Thyroid gland (tissue), 4 donors: ENCODE results near the gene DAND5. TPM values are rescaled to one million over a fixed set of nuclear protein-coding genes. Genes with fewer than 3 reads are reported as not detected.
A peak's percentile ranks its signal among the peaks of the same experiment; 100 is the strongest.

Experiments used
- DNase-seq, 2 donors: peaks; one replicate each; pipeline ENCODE4 v3.0.0-alpha.2; 2019
- H3K27ac ChIP-seq, 3 donors: fragments of 200-600 bp; sonication (generic); 1 replicate in 2 of 3; 2 replicates in 1 of 3; pipeline ENCODE4 v1.5.1; 2016 to 2019; ENCODE audit warnings: mild to moderate bottlenecking in 1 of 3, moderate library complexity in 1 of 3
- H3K27me3 ChIP-seq: fragments of 200-600 bp; sonication (generic); one replicate; pipeline ENCODE4 v1.5.1; 2019
- H3K36me3 ChIP-seq, 2 donors: fragments of 200-600 bp; sonication (generic); one replicate each; pipeline ENCODE4 v1.5.1; 2016 to 2019
- H3K4me1 ChIP-seq, 2 donors: fragments of 200-600 bp; sonication (generic); one replicate each; pipeline ENCODE4 v1.5.1; 2017 to 2019
- H3K4me3 ChIP-seq, 3 donors: fragments of 200-600 bp; sonication (generic); replicated peaks in 1 of 3; 1 replicate in 2 of 3; 2 replicates in 1 of 3; pipeline ENCODE4 v1.5.1; 2016; ENCODE audit warnings: mild to moderate bottlenecking in 1 of 3
- H3K9me3 ChIP-seq: fragments of 200-600 bp; sonication (generic); one replicate; pipeline ENCODE4 v1.5.1; 2017
- POLR2A ChIP-seq, 2 donors: fragments of 450-650 bp; IDR thresholded peaks; one replicate each; pipeline ENCODE4 v1.6.1; 2017; ENCODE audit warnings: antibody characterized with exemption in 2 of 2, mild to moderate bottlenecking in 2 of 2, moderate library complexity in 1 of 2
- WGBS, 2 donors: methylation state at CpG; one replicate each; pipeline ENCODE4 v1.1.5; 2017; 5-methylcytosine and 5-hydroxymethylcytosine counted together
- intact Hi-C: fragments of 100-400 bp; cut with DNase I; formaldehyde crosslinking; loops from one replicate; pipeline ENCODE4 v1.15.1; 2023
- total RNA-seq, 4 donors: library from RNA; depleted of rRNA; stranded (reverse); fragments of >200 nt; gene quantifications; one replicate each; pipeline ENCODE4 v1.2.3, GENCODE V29; 2016
- TF ChIP-seq, protein P1 (sequence below), 6 experiments: fragments of 200-600 bp in 3 of 6; fragments of 450-650 bp in 3 of 6; sonication (generic) in 3 of 6; IDR thresholded peaks; one replicate each; pipeline ENCODE4 v1.5.1; 2016 to 2019; ENCODE audit warnings: antibody characterized with exemption in 6 of 6, mild to moderate bottlenecking in 2 of 6, inconsistent platforms in 1 of 6, moderate library complexity in 1 of 6

The DAND5 gene
- total RNA-seq, 4 donors from 2014 or later, result 0.40 to 0.45 TPM; not detected in 2

DNA sequence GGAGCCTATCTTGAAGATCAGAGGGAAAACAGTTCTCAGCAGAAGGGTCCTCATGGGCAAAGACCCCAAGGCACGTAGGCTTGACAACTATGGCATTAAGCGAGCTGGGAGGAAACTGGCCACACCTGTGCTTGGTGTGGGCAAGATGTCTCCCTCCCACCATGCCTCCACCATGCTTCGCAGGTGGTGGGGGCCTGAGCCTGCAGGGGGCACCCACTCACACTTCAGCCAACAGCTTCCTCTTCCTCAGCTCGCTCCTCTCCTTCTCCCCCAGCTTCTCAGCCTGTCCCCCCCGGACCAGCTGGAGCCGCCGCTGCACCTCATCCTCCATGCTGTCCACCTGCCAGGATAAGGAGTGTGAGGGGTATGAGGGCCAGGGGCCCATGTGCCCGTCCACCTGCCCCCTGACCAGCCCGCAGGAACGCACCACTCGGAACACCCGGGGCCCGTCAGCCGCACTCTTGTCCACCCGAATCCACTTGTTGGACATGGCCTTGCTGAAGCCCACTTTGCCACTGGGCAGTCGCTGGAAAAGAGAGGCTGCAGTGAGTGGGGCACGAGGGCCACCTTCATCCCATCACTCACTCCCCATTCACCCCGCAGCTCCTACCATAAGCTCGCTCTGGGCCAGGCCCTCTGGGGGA, 39.3 kb upstream of the DAND5 start:
- Histone ChIP-seq H3K27me3 (no peaks in the 10 kb centered on the region), H3K27ac (no peak overlapping the region), H3K4me3 (no peak overlapping the region), H3K4me1 (peaks cover 4 to 10% of the 10 kb centered on the region in 2 donors), H3K36me3 (peaks cover 42 to 44% of the 10 kb centered on the region in 2 donors), H3K9me3 (no peaks in the 10 kb centered on the region)
- DNase-seq, result no peak
- intact Hi-C loops, result loop anchor here (10.0 kb wide), 1 partner anchor 45 kb away; the partner anchor contains the start of genes DNASE2 and KLF1
- 95% methylated on average over 19 of the region's 19 CpGs for WGBS, 2 donors
- TF ChIP-seq, protein P1, sequence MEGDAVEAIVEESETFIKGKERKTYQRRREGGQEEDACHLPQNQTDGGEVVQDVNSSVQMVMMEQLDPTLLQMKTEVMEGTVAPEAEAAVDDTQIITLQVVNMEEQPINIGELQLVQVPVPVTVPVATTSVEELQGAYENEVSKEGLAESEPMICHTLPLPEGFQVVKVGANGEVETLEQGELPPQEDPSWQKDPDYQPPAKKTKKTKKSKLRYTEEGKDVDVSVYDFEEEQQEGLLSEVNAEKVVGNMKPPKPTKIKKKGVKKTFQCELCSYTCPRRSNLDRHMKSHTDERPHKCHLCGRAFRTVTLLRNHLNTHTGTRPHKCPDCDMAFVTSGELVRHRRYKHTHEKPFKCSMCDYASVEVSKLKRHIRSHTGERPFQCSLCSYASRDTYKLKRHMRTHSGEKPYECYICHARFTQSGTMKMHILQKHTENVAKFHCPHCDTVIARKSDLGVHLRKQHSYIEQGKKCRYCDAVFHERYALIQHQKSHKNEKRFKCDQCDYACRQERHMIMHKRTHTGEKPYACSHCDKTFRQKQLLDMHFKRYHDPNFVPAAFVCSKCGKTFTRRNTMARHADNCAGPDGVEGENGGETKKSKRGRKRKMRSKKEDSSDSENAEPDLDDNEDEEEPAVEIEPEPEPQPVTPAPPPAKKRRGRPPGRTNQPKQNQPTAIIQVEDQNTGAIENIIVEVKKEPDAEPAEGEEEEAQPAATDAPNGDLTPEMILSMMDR (IDR thresholded peaks at IDR 0.05), result no peak
- TF ChIP-seq POLR2A (IDR thresholded peaks at IDR 0.05), result no peak

DNA sequence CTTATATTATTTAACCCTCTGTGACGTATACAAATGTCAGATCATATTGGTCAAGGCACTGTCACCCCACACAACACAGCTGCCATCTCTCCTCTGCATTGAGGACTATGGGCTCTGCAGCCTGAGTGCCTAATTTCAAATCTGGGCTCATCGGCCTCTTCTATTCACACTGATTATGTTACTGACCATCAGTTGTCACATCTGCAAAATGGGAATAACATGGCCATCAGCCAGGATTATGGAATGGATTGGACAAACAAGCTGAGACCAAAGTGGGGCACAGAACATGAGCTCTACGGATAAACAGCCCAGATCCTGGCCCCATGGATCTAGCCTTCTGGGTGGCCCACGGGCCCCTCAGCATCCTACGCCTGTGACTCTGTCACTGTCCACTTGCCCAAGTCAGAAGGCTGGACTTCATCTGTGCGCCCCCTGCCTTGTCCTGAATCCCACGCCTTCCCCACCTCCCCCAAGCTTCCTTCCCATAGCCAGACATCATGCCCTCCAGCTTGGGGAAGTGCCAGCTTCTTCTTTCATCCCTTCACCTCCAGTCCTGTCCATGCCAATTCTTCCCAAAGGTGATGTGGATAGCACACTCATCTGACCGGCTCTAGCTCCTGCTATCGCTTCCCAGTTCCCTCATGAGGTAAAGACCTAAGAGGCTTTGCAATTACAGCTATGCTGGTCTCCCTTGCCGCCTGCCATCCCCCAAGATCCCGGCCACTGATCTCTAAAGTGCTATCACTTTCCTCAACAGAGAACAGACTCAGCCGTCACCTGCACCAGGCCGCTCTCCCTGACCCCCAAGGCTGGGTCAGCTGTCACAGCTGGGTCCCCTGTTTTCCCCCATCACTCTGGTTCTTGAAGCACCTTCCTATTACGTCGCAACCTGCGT, 36.7 kb upstream of the DAND5 start:
- TF ChIP-seq, protein P1 (IDR thresholded peaks at IDR 0.05), result no peak
- TF ChIP-seq POLR2A (IDR thresholded peaks at IDR 0.05), result no peak
- intact Hi-C loops, result loop anchor here (10.0 kb wide), 1 partner anchor 48 kb away; the partner anchor contains the start of genes DNASE2 and KLF1
- 30 to 32% methylated on average over 16 of the region's 16 CpGs for WGBS, 2 donors
- DNase-seq, result no peak
- Histone ChIP-seq H3K9me3 (no peaks in the 10 kb centered on the region), H3K36me3 (peaks cover 19 to 23% of the 10 kb centered on the region in 2 donors), H3K4me1 (peaks cover 9 to 14% of the 10 kb centered on the region in 2 donors), H3K27me3 (no peaks in the 10 kb centered on the region), H3K4me3 (peak overlapping the region; percentile 34 to 92 (median 65)), H3K27ac (peak overlapping the region in 2 of 3 donors; percentile 59 to 78)

DNA sequence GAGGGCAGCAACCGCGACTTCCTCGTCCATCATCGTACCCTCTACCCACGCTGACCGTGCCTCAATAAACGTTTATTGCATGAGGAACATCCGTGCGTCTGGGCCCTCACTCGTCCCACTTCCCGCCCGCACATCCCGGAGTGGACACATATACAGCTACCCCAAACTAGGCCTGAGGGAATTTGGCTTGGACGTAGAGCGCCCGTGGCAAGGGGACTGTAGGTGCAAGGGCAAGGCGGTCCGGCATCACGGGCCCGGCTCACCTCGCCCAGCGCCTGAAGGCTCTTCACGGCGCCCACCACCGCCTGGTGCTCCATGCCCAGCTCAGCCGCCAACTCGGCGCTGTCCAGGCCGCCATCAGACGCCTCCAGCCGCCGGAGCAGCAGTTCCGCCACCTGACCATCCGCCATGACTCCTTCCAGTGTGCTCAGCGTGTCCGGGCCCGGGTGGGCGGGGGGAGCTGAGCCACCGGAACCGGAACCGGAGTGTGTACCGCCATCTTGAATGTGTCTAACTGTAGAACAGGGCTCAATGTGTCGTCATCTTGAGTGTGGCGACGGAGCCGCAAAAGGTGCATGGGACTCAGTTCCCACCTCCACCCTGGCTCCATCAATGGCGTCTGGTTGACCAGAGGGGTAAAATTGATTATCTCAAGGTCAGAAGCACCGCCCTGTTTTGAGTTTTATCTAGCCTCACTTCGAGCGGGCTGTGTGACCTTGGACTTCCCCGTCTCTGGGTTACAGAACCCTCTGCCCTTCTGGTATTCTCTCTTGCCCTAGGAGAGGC, 35.9 kb upstream of the DAND5 start, which contains the start of gene FARSA:
Gene FARSA, minus strand, starts transcription at position 425 of the 786 bp plus-strand sequence. Its CDS starts 15 bp downstream, at position 410.
- H3K36me3 ChIP-seq, result peaks cover 13 to 17% of the 10 kb centered on the region in 2 donors
- peak within 1 kb of the TSS; percentile 34 to 92 (median 65) for H3K4me3 ChIP-seq
- no peaks in the 10 kb centered on the region for H3K27me3 ChIP-seq
- TF ChIP-seq, protein P1 (IDR thresholded peaks at IDR 0.05), result no peak
- TF ChIP-seq POLR2A (IDR thresholded peaks at IDR 0.05), result peak in 1 of 2 donors; percentile 75
- H3K27ac ChIP-seq, result peak within 1 kb of the TSS; percentile 56 to 78 (median 59)
- WGBS, 2 donors, result 3 to 14% methylated on average over 17 to 26 of the region's 51 CpGs
- intact Hi-C loops, result loop anchor here (10.0 kb wide), 1 partner anchor 49 kb away; the partner anchor contains the start of genes DNASE2 and KLF1
- peaks cover 13 to 18% of the 10 kb centered on the region in 2 donors for H3K4me1 ChIP-seq
- no peaks in the 10 kb centered on the region for H3K9me3 ChIP-seq
- peak; percentile 95 for DNase-seq

DNA sequence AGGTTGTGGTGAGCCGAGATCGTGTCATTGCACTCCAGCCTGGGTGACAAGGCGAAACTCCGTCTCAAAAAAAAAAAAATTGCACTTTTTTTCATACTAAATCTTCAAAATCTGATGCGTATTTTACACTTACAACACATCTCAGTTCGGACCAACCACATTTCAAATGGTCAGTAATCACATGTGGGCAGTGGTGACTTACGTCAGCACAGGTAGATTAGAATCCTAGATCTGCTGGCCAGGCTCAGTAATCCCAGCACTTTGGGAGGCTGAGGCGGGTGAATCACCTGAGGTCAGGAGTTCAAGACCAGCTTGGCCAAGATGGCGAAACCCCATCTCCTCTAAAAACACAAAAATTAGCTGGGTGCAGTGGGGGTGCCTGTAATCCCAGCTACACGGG, 34.3 kb upstream of the DAND5 start:
- Histone ChIP-seq H3K27ac (no peak overlapping the region), H3K4me1 (peaks cover 18 to 24% of the 10 kb centered on the region in 2 donors), H3K36me3 (peaks cover 13% of the 10 kb centered on the region in 2 donors), H3K27me3 (no peaks in the 10 kb centered on the region), H3K9me3 (no peaks in the 10 kb centered on the region), H3K4me3 (no peak overlapping the region)
- TF ChIP-seq, protein P1 (IDR thresholded peaks at IDR 0.05), result no peak
- no peak for TF ChIP-seq POLR2A (IDR thresholded peaks at IDR 0.05)
- intact Hi-C loops, result loop anchor here (10.0 kb wide), 1 partner anchor 50 kb away; the partner anchor contains the start of genes DNASE2 and KLF1
- no peak for DNase-seq
- 90 to 91% methylated on average over 10 of the region's 10 CpGs for WGBS, 2 donors
